Measurements from ENCODE around the gene ATP5MK.
A peak's percentile ranks its signal among the peaks of the same experiment; 100 is the strongest.
"Not testable (repeated sequence)": the region's sequence is repeated elsewhere in the genome, so short reads cannot be mapped to it uniquely, and the experiment has no call there.

Gene ATP5MK

DNA sequence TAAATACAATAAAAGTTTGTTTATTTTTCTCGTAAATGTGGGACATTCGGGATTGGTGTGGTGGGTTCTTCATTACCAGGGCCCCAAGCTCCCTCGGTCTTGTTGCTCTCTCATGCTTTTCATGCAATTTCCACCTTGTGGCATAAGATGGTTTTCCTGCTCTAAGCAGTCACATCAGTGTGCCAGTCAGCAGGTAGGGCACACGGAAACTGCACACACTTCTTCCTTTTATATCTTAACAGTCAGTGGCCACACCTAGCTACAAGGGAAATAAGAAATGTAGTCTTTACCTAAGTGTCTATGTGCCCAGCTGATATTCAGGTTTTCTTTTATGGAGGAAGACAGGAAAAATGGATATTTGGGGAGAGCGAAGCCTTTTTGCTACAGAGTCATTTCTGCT is 22.0 kb downstream of the ATP5MK start:
- H3K4me3 ChIP-seq (ENCODE audit: control insufficient read depth, low read depth, low read length) = no peak overlapping the region
- DNase-seq (ENCODE audit: low read depth) = no peak
- no peak for TF ChIP-seq CTCF (IDR thresholded peaks at IDR 0.05; ENCODE audit: control insufficient read depth, insufficient read depth, low read depth, low read length, missing control alignments)

DNA sequence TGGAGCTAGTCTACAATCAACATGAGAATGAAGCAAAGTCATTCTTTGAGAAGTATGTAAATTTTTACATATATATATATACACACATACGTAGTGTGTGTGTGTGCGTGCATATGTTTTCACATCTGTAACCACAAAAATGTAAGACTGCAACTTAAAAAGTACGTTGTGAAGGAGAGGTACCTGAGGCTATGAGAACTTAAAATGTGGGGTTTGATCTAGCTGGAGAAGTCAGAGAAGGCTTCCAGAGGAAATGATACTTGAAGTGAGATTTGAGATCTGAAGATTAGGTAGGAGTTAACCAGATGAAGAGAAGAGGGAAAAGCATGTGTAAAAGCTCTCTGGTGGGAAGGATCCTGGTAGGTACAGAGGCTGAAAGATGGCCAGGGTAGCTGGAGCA is 22.7 kb downstream of the ATP5MK start:
- H3K4me3 ChIP-seq (ENCODE audit: control insufficient read depth, low read depth, low read length) = no peak overlapping the region
- DNase-seq (ENCODE audit: low read depth) = no peak
- no peak for TF ChIP-seq CTCF (IDR thresholded peaks at IDR 0.05; ENCODE audit: control insufficient read depth, insufficient read depth, low read depth, low read length, missing control alignments)

DNA sequence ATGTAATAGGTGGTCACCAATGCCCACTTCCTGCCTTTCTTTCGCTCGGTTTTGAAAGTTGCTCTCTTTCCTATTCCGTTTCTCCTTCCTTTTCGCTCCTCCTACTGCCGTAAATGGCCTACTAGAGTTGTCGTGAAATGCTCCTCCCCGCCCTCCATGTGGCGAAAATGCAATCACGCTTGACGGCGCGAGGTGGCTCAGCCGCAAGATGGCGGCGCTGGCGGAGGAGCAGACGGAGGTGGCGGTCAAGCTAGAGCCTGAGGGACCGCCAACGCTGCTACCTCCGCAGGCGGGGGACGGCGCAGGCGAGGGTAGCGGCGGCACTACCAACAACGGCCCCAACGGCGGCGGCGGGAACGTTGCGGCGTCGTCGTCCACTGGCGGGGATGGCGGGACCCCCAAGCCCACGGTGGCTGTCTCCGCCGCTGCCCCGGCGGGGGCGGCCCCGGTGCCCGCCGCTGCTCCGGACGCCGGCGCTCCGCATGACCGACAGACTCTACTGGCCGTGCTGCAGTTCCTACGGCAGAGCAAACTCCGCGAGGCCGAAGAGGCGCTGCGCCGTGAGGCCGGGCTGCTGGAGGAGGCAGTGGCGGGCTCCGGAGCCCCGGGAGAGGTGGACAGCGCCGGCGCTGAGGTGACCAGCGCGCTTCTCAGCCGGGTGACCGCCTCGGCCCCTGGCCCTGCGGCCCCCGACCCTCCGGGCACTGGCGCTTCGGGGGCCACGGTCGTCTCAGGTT is 28.3 kb downstream of the ATP5MK start, which contains the start of gene TAF5:
Gene TAF5 (plus strand): TSS at position 195 of the 737 bp plus-strand sequence. CDS start 14 bp downstream, at position 209.
- DNase-seq (ENCODE audit: low read depth) = peak; percentile 83
- TF ChIP-seq CTCF (IDR thresholded peaks at IDR 0.05; ENCODE audit: control insufficient read depth, insufficient read depth, low read depth, low read length, missing control alignments) = no peak
- H3K4me3 ChIP-seq (ENCODE audit: control insufficient read depth, low read depth, low read length) = peak within 1 kb of the TSS; percentile 63

DNA sequence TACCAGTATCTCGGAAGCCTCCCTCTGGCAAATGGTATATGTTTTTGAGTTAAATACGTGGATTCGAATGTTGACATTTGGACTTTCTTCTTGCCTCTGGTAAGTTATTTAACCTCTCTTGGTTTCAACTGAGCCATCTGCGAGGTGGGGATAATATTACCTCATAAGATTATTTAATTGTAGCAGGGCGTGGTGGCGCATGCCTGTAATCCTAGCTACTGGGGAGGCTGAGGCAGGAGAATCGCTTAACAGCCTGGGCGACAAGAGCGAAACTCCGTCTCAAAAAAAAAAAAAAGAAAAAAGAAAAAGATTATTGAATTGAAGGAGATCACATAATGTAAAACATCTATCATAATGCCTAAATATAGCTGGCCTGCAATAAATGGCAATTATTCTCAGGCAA is 28.9 kb downstream of the ATP5MK start:
- no peak for TF ChIP-seq CTCF (IDR thresholded peaks at IDR 0.05; ENCODE audit: control insufficient read depth, insufficient read depth, low read depth, low read length, missing control alignments)
- H3K4me3 ChIP-seq (ENCODE audit: control insufficient read depth, low read depth, low read length) = peak overlapping the region; percentile 63
- no peak for DNase-seq (ENCODE audit: low read depth)

GRCh38 chr10:103360791-103361190 is 35.5 kb downstream of the ATP5MK start:
- not testable (repeated sequence) for H3K4me3 ChIP-seq (ENCODE audit: control insufficient read depth, low read depth, low read length); DNase-seq (ENCODE audit: low read depth)

DNA sequence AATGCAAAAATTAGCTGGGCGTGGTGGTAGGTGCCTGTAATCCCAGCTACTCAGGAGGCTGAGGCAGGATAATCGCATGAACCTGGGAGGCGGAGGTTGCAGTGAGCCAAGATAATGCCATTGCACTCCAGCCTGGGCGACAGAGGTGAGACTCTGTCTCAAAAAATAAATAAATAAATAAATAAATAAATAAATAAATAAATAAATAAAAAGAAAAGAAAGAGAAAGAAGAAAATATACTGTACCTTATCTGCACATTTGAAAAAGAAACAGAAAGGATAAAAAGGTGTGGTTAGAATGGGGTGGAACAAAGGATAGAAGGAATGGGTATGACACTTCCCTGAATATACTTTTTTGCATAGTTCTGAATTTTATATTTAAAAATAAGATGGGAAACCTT is 36.8 kb downstream of the ATP5MK start:
- H3K4me3 ChIP-seq (ENCODE audit: control insufficient read depth, low read depth, low read length); DNase-seq (ENCODE audit: low read depth): not testable (repeated sequence)

- DNase-seq (ENCODE audit: low read depth) = no peak
- H3K4me3 ChIP-seq (ENCODE audit: control insufficient read depth, low read depth, low read length) = no peak overlapping the region
- no peak for TF ChIP-seq CTCF (IDR thresholded peaks at IDR 0.05; ENCODE audit: control insufficient read depth, insufficient read depth, low read depth, low read length, missing control alignments)
Observed at GRCh38 chr10:103355906-103356599, 40.2 kb downstream of the ATP5MK start.

DNA sequence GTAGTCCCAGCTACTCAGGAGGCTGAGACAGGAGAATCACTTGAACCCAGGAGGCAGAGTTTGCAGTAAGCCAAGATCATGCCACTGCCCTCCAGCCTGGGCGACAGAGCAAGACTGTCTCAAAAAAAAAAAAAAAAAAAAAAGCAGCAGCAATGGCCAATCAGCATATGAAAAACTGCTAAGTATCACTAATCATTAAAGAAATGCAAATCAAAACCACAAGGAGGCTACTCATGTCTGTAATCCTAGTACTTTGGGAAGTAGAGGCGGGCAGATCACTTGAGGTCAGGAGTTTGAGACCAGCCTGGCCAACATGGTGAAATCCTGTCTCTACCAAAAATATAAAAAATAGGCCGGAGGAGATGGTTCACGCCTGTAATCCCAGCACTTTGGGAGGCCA is 41.7 kb downstream of the ATP5MK start:
- not testable (repeated sequence) for H3K4me3 ChIP-seq (ENCODE audit: control insufficient read depth, low read depth, low read length)

More for the DNA sequence above, 41.7 kb downstream of the ATP5MK start:
- DNase-seq (ENCODE audit: low read depth) = not testable (repeated sequence)
